Stimulated activated naive CD8-positive, alpha-beta T cell treated with anti-CD3 and anti-CD28 coated beads, Interleukin-15, amount 100 ng/mL, for 72 hours (primary cell): ENCODE measurements around the gene ARHGAP26.
"Not testable (repeated sequence)": the region's sequence is repeated elsewhere in the genome, so short reads cannot be mapped to it uniquely, and the experiment has no call there.

ENCODE experiments used
- ATAC-seq: fragments of 150-1000 bp; cut with Tn5 transposase; 2 replicates; pipeline ENCODE4 v1.10.0; 2021; ENCODE audit warnings: mild to moderate bottlenecking, moderate library complexity
- DNase-seq, 2 donors: peaks; one replicate each; pipeline ENCODE4 v3.0.0; 2021 to 2022
- H3K27ac Mint-ChIP-seq, 2 donors: one replicate each; pipeline ENCODE4 v1.8.0; 2022; ENCODE audit warnings: mild to moderate bottlenecking in 2 of 2, mixed read lengths in 2 of 2, moderate library complexity in 2 of 2
- H3K27me3 Mint-ChIP-seq: one replicate; pipeline ENCODE4 v1.8.0; 2022; ENCODE audit warnings: mixed read lengths
- H3K4me1 Mint-ChIP-seq: one replicate; pipeline ENCODE4 v1.8.0; 2022; ENCODE audit warnings: mild to moderate bottlenecking, mixed read lengths
- H3K4me3 Mint-ChIP-seq, 2 donors: one replicate each; pipeline ENCODE4 v1.8.0; 2022; ENCODE audit warnings: mild to moderate bottlenecking in 2 of 2, mixed read lengths in 2 of 2, moderate library complexity in 1 of 2
- H3K9me3 Mint-ChIP-seq, 2 donors: one replicate each; pipeline ENCODE4 v1.8.0; 2022; ENCODE audit warnings: mixed read lengths in 2 of 2

The ARHGAP26 gene

GRCh38 chr5:142990073-142990472 is 219.9 kb downstream of the ARHGAP26 start:
- ATAC-seq, H3K4me3 Mint-ChIP-seq: not testable (repeated sequence)
- H3K9me3 Mint-ChIP-seq: peaks cover 28 to 48% of the 10 kb centered on the region in 2 donors

DNA sequence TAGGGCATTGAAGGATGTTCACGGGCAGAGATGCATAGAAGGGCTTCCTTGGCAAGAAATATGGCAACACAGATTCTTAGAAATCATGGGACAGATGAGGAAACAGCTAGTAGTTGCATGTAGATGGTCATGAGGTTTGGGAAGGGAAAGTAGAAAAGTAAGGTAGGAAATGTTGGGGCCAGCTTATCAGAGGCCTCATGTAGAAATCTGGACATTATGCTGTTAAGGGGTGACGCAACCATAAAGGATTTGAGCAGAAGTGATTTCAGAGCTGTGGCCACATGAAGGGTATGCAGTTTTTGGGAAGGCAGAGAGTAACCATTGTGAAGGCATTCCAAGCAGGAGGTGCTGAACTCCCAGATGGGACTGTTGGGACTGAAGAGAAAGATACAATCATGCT is 224.0 kb downstream of the ARHGAP26 start:
- DNase-seq (no peak), ATAC-seq (no peak)
- H3K27ac Mint-ChIP-seq: no peak overlapping the region
- peaks cover 21 to 42% of the 10 kb centered on the region in 2 donors for H3K9me3 Mint-ChIP-seq
- H3K27me3 Mint-ChIP-seq: no peaks in the 10 kb centered on the region
- peaks cover 60% of the 10 kb centered on the region for H3K4me1 Mint-ChIP-seq
- H3K4me3 Mint-ChIP-seq: no peak overlapping the region

More at GRCh38 chr5:142990073-142990472, 219.9 kb downstream of the ARHGAP26 start:
- DNase-seq, H3K27me3 Mint-ChIP-seq, H3K27ac Mint-ChIP-seq: not testable (repeated sequence)
- peaks cover 27% of the 10 kb centered on the region for H3K4me1 Mint-ChIP-seq

DNA sequence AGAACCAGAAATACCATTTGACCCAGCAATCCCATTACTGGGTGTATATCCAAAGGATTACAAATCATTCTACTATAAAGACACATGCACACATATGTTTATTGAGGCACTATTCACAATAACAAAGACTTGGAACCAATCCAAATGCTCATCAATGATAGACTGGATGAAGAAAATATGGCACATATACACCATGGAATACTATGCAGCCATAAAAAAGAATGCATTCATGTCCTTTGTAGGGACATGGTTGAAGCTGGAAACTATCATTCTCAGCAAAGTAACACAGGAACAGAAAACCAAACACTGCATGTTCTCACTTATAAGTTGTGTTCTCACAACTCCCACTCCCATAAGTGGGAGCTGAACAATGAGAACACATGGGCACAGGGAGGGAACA is 225.4 kb downstream of the ARHGAP26 start:
- H3K4me3 Mint-ChIP-seq, DNase-seq, H3K27ac Mint-ChIP-seq, ATAC-seq, H3K27me3 Mint-ChIP-seq: not testable (repeated sequence)
- Mint-ChIP-seq H3K4me1 (peaks cover 68% of the 10 kb centered on the region), H3K9me3 (peaks cover 15 to 36% of the 10 kb centered on the region in 2 donors)

DNA sequence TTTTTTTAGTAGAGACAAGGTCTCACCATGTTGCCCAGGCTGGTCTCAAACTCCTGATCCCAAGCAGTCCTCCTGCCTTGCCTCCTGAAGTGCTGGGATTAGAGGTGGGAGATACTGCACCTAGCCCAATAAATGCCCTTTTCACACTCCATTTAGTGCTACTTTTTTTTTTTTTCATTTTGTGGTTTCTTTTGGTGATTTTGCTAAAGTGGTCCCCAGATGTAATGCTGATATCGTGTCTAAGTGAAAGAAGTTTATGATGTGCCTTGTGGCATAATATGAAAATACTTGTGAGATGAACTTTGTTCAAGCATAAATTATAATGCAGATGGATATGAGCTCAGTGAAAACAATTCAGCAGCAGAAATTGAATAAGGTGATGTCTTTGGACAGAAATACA is 227.4 kb downstream of the ARHGAP26 start:
- Mint-ChIP-seq H3K27ac (no peak overlapping the region), H3K4me3 (no peak overlapping the region), H3K27me3 (no peaks in the 10 kb centered on the region), H3K9me3 (peaks cover 17 to 28% of the 10 kb centered on the region in 2 donors), H3K4me1 (peaks cover 84% of the 10 kb centered on the region)
- ATAC-seq: no peak
- no peak for DNase-seq

GRCh38 chr5:142998316-142999020 is 228.3 kb downstream of the ARHGAP26 start:
- H3K9me3 Mint-ChIP-seq: peaks cover 17 to 28% of the 10 kb centered on the region in 2 donors
- H3K27ac Mint-ChIP-seq: peak overlapping the region; percentile 61 to 92
- no peak overlapping the region for H3K4me3 Mint-ChIP-seq
- no peak for ATAC-seq
- DNase-seq: no peak
- peaks cover 93% of the 10 kb centered on the region for H3K4me1 Mint-ChIP-seq
- no peaks in the 10 kb centered on the region for H3K27me3 Mint-ChIP-seq

GRCh38 chr5:143000551-143000950 is 230.4 kb downstream of the ARHGAP26 start:
- peaks cover 9 to 16% of the 10 kb centered on the region in 2 donors for H3K9me3 Mint-ChIP-seq
- peak overlapping the region in 1 of 2 donors; percentile 73 for H3K27ac Mint-ChIP-seq

DNA sequence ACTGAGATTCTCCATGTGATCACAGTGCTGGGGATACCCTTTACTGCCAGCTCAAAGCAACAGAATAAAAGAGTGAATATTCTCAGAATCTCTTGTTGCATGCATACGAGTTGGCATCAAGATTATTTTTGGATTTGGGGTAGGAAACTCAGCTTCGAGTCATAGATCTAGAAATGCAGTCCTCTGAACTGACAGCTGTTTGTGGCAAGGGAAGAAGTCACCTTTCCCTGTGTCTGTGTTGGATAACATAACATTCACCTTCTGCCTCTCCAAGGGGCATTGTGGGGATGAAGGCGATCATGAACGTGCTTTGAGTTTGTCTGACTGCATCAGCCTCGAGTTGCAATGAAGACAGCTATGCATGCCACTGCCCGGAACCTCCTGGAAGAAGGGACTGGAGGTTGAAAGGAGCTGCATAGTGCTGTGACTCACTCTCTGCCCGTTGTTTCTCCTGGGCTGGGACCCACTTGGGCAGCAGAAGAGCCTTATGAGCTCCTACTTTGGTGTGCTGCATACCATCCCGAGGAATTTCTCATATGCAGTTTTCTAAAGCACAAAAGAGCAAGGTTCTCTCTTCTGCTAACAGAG is 231.7 kb downstream of the ARHGAP26 start:
- Mint-ChIP-seq H3K4me1 (peaks cover 98% of the 10 kb centered on the region), H3K27me3 (no peaks in the 10 kb centered on the region)
- ATAC-seq: peak; percentile 40

More at GRCh38 chr5:143000551-143000950, 230.4 kb downstream of the ARHGAP26 start:
- H3K27me3 Mint-ChIP-seq, H3K4me3 Mint-ChIP-seq, ATAC-seq, DNase-seq: not testable (repeated sequence)
- peaks cover 98% of the 10 kb centered on the region for H3K4me1 Mint-ChIP-seq

DNA sequence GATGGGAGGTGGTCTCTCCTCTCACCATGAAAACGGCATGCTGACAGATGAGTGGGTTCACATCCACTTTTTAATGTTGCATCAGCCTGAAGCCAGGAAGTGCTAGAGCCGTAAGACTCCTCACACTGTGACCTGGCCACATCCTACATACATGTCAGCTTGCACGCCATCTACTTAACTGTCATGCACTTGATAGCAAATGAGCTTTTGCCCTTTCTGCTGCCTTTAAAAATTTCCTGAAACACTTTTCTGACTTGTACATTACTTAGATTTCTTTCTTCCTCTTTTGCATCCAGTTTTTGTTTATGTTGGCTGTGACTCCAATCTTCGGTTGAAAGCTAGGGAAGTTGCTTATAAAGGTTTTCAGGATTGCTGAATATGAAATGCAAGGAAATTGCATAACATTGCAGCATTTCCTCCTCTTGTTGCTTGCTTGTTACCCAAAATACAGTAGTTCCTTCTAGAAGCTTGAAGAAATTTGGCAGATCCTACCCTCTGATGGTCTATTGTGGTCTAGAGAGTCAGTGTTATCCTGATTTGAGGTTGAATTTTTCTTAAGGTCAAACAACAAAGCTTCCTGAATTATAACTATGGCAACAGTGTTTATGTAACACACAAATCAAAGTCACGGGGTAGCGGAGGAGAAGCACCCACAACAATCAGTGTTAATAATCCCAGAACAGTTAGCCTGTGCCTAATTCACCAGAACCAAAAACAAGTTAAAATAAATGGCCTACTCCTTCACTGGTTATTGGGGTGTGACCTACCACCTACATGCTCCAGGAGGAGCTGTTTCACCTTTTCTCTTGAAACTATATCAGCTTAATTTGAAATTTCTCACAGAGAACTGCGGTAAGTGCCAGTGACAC is 232.5 kb downstream of the ARHGAP26 start:
- H3K4me3 Mint-ChIP-seq: peak overlapping the region; percentile 72 to 75
- H3K4me1 Mint-ChIP-seq: peaks cover 98% of the 10 kb centered on the region
- peak overlapping the region; percentile 99 to 100 for H3K27ac Mint-ChIP-seq
- ATAC-seq (peak; percentile 97), DNase-seq (peak; percentile 76 to 86)
- peaks cover 4 to 6% of the 10 kb centered on the region in 2 donors for H3K9me3 Mint-ChIP-seq
- H3K27me3 Mint-ChIP-seq: no peaks in the 10 kb centered on the region

More for the DNA sequence above, 231.7 kb downstream of the ARHGAP26 start:
- peak overlapping the region; percentile 99 to 100 for H3K27ac Mint-ChIP-seq
- peaks cover 4 to 7% of the 10 kb centered on the region in 2 donors for H3K9me3 Mint-ChIP-seq
- H3K4me3 Mint-ChIP-seq: peak overlapping the region; percentile 53 to 75
- peak; percentile 54 to 55 for DNase-seq

DNA sequence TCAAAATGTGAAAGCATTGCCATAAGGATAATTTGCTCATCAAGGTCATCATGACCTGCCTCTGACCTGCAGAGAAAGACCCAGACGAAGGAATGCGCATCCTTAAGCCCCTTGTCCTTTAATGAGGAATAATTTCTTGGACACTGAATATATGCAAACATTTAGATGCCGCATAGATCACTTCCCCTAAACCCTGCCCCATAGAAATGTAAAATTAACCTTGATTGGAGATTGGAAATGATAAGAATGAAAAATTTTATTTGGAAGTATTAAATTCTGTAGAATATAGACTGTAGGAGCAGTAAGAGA is 233.1 kb downstream of the ARHGAP26 start:
- Mint-ChIP-seq H3K4me3 (peak overlapping the region; percentile 72 to 75), H3K9me3 (peaks cover 4 to 6% of the 10 kb centered on the region in 2 donors), H3K4me1 (peaks cover 98% of the 10 kb centered on the region), H3K27ac (peak overlapping the region; percentile 99 to 100), H3K27me3 (no peaks in the 10 kb centered on the region)
- DNase-seq (no peak), ATAC-seq (no peak)

- Mint-ChIP-seq H3K9me3 (peaks cover 4 to 5% of the 10 kb centered on the region in 2 donors), H3K27ac (peak overlapping the region; percentile 89 to 93), H3K27me3 (no peaks in the 10 kb centered on the region), H3K4me3 (peak overlapping the region; percentile 15 to 28), H3K4me1 (peaks cover 98% of the 10 kb centered on the region)
- ATAC-seq: no peak
- DNase-seq: no peak
Measured at GRCh38 chr5:143004361-143005145, 234.4 kb downstream of the ARHGAP26 start.

DNA sequence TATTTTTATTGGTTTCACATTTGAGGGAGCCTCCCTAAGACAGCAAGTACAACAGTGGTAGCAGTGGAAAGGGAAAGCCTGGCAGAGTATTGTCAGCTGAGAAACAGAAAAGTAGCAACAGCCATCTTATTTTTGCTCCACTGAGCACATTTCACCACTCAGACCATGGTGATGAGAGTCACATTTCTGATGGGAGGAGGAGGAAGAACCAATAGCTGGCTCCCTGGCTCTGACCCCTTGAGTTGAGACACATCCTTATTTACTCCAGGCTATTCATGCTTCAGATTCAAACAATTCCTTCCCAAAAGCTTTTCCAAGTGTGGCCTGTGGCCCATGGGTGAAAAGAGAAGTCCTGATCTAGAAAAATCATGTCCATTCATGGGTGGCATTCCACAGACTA is 236.3 kb downstream of the ARHGAP26 start:
- peaks cover 100% of the 10 kb centered on the region for H3K4me1 Mint-ChIP-seq
- H3K27me3 Mint-ChIP-seq: no peaks in the 10 kb centered on the region
- no peak for DNase-seq
- ATAC-seq: no peak
- no peak overlapping the region for H3K4me3 Mint-ChIP-seq
- no peaks in the 10 kb centered on the region for H3K9me3 Mint-ChIP-seq
- peak overlapping the region in 1 of 2 donors; percentile 84 for H3K27ac Mint-ChIP-seq

GRCh38 chr5:143008032-143008431 is 237.9 kb downstream of the ARHGAP26 start:
- peak overlapping the region; percentile 9 to 49 for H3K27ac Mint-ChIP-seq
- H3K4me3 Mint-ChIP-seq: peak overlapping the region; percentile 28 to 56
- DNase-seq: no peak
- no peaks in the 10 kb centered on the region for H3K27me3 Mint-ChIP-seq
- no peaks in the 10 kb centered on the region for H3K9me3 Mint-ChIP-seq
- H3K4me1 Mint-ChIP-seq: peaks cover 93% of the 10 kb centered on the region
- no peak for ATAC-seq

GRCh38 chr5:143008809-143009521 is 238.8 kb downstream of the ARHGAP26 start:
- no peaks in the 10 kb centered on the region for H3K27me3 Mint-ChIP-seq
- peak; percentile 97 for ATAC-seq
- DNase-seq: peak; percentile 78 to 89
- peak overlapping the region; percentile 81 to 95 for H3K27ac Mint-ChIP-seq
- H3K9me3 Mint-ChIP-seq: no peaks in the 10 kb centered on the region
- peak overlapping the region; percentile 27 to 56 for H3K4me3 Mint-ChIP-seq
- H3K4me1 Mint-ChIP-seq: peaks cover 92% of the 10 kb centered on the region

GRCh38 chr5:143010351-143010750 is 240.2 kb downstream of the ARHGAP26 start:
- Mint-ChIP-seq H3K4me3 (no peak overlapping the region), H3K27me3 (no peaks in the 10 kb centered on the region), H3K27ac (peak overlapping the region in 1 of 2 donors; percentile 57), H3K9me3 (no peaks in the 10 kb centered on the region), H3K4me1 (peaks cover 86% of the 10 kb centered on the region)
- no peak for ATAC-seq
- DNase-seq: no peak
